GM06990 (cell line): ENCODE results near the gene PALLD.

Experiments used
- DNase-seq: peaks from one replicate; pipeline ENCODE4 v3.0.0-alpha.2; 2011; ENCODE audit not compliant: insufficient read length; ENCODE audit errors: extremely low read depth
- H3K27me3 ChIP-seq: replicated peaks from 2 replicates; pipeline ENCODE4 v1.6.0; 2011; ENCODE audit warnings: low read length; ENCODE audit not compliant: control insufficient read depth, insufficient read depth
- H3K36me3 ChIP-seq: 2 replicates; pipeline ENCODE4 v1.5.1; 2011; ENCODE audit warnings: low read length; ENCODE audit not compliant: control insufficient read depth, insufficient read depth
- H3K4me3 ChIP-seq: replicated peaks from 2 replicates; pipeline ENCODE4 v1.5.1; 2011; ENCODE audit warnings: low read depth, mild to moderate bottlenecking, control low read depth, low read length
- TF ChIP-seq, protein P1 (sequence below): IDR thresholded peaks from 2 replicates; pipeline ENCODE4 v1.5.1; 2011; ENCODE audit warnings: low read length, control low read depth, mild to moderate bottlenecking, inconsistent platforms; ENCODE audit not compliant: insufficient read depth, poor library complexity, severe bottlenecking

PALLD gene

DNA sequence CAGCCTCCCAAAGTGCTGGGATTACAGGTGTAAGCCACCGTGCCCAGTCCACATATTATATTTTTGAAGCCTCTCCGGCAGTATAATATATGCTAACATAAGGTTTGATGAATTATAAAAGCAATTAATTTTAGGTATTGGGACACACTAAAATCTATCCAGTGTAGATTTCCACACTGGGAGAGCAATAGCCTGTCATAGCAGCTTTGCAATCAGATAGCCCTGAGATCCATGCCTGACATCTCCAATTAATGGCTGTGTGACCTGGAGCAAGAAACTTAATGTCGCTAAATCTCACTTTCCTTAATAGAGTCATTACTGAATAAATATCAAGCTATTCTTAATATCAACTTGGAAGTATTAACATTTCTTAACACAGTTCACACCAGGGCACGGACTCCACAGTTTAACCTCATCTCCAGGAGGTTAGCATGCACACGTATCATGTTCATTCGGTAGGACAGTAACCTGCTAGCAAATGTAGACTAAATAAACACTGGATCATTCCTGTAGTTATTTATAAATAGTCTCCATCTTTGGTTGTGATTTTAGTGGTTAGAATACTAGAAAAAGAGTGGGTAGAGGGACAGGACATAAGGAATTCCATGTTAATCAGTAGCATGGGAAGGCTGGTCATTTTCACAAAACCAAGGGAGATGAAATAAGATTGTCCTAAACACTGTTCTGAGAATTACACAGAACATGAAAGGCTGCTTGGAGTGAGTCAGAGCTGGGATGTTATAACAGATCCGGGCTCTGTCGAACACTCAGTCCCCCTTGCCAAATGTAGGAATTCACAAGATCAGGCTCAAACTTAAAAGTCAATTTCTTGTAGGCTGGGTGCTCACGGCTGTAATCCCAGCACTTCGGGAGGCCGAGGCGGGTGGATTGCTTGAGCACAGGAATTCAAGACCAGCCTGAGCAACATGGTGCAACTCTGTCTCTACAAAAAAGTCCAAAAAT lies 254.7 kb downstream of the PALLD start:
- Histone ChIP-seq H3K36me3 (no peaks in the 10 kb centered on the region), H3K27me3 (no peaks in the 10 kb centered on the region; the same call in 1 of the 2 replicates), H3K4me3 (no peak overlapping the region)
- TF ChIP-seq, protein P1, sequence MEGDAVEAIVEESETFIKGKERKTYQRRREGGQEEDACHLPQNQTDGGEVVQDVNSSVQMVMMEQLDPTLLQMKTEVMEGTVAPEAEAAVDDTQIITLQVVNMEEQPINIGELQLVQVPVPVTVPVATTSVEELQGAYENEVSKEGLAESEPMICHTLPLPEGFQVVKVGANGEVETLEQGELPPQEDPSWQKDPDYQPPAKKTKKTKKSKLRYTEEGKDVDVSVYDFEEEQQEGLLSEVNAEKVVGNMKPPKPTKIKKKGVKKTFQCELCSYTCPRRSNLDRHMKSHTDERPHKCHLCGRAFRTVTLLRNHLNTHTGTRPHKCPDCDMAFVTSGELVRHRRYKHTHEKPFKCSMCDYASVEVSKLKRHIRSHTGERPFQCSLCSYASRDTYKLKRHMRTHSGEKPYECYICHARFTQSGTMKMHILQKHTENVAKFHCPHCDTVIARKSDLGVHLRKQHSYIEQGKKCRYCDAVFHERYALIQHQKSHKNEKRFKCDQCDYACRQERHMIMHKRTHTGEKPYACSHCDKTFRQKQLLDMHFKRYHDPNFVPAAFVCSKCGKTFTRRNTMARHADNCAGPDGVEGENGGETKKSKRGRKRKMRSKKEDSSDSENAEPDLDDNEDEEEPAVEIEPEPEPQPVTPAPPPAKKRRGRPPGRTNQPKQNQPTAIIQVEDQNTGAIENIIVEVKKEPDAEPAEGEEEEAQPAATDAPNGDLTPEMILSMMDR, result no peak
- no peak for DNase-seq

DNA sequence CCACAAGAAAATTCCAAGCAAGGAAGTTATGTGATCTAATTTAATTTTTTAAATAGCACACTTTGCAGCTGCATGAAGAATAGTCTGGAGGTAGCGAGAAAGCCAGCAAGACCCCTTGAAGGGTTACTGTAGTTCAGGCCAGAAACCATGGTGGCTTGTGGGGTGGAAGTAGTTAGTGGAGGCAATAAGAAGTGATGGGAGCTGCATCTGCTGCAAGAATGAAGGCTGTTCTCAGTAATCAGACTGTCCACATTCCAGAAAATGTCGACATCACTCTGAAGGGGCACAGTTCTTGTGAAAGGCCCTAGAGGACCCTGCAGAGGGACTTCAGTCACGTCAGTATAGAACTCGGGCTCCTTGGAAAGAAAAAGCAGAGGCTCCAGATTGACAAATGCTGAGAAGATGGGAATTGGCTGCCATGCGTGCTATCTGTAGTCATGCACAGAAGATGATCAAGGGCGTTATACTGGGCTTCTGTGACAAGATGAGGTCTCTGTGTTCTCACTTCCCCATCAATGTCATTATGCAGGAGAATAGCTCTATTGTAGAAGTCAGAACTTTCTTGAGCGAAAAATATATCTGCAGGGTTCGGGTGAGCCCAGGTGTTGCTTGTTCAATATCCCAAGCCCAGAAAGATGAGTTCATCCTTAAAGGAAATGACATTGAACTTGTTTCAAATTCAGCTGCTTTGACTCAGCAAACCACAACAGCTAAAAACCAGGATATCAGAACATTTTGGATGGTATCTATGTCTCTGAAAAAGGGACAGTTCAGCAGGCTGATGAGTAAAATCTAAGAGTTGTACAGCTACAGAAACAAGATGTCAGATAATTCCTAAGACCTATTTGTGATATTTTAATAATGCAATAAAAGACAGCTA lies 259.0 kb downstream of the PALLD start:
- no peak overlapping the region for H3K4me3 ChIP-seq
- no peaks in the 10 kb centered on the region; the same call in 1 of the 2 replicates for H3K27me3 ChIP-seq
- DNase-seq, result no peak
- H3K36me3 ChIP-seq, result no peaks in the 10 kb centered on the region
- TF ChIP-seq, protein P1, result no peak

DNA sequence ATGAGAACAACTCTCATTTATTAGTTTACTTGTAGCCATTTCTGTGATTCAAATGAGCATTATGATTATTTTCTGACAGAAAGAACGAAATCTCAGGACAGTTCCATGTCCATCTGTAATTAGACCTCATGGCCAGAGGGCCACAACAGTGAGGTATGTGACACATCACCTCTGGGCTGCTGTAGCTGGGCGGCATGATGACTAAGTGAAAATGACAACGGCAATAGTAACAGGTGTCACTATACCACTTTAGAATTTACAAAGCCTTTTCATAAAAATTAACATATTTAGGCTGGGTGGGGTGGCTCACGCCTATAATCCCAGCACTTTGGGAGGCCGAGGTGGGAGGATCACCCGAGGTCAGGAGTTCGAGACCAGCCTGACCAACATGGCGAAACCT lies 260.6 kb downstream of the PALLD start:
- Histone ChIP-seq H3K27me3 (no peaks in the 10 kb centered on the region; the same call in 1 of the 2 replicates), H3K36me3 (no peaks in the 10 kb centered on the region), H3K4me3 (no peak overlapping the region)
- TF ChIP-seq, protein P1, result no peak
- DNase-seq, result no peak

DNA sequence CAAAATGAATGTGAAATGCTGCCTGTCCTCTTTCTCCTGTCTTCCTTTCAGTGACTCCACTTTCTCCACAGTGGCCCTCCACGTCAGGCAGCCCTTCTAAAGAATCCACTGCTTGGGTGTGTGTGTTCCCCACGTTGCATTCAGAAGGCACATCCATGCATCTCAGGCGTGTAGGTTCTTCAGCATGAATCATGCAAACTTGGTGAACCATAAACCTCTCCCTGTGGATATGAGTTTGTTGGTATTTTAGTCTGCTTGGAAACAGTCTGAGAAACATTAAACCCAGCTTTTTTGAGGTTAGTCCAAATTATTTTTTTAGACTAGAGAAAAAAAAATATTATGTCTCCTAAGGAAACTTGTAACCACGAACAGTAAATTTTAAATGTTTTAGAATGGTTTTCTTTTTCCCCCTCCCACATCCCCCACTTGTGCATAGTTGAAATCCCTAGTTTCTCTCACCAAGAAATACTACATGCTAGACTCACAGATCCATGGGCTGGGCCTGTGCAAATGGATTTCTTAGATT lies 261.6 kb downstream of the PALLD start:
- Histone ChIP-seq H3K4me3 (no peak overlapping the region), H3K36me3 (no peaks in the 10 kb centered on the region), H3K27me3 (no peaks in the 10 kb centered on the region; the same call in 1 of the 2 replicates)
- TF ChIP-seq, protein P1, result no peak
- no peak for DNase-seq

DNA sequence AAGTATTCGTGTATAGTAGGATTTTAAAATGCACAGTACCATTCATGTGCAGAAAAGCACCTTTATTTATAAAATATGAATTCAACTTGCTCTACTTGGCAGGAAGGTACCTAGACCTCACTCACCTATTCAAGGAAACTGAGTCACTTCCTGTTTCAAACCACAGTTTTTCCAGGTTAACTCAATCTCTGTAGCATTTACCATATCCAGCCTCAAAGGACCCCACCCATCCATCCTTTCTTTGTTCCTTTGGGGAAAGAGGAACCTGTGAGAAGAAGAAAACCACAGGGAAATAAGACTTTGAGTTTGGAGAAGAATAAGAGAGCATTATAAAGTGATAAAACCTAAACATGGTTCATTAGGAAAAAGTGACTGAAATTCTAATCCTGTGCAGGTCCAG lies 262.5 kb downstream of the PALLD start:
- Histone ChIP-seq H3K36me3 (no peaks in the 10 kb centered on the region), H3K27me3 (no peaks in the 10 kb centered on the region; the same call in 1 of the 2 replicates), H3K4me3 (no peak overlapping the region)
- TF ChIP-seq, protein P1, result no peak
- no peak for DNase-seq
